Smooth muscle cell (in vitro differentiated cells): ENCODE data around the gene STPG3. TPM values are rescaled to one million over a fixed set of nuclear protein-coding genes. Genes with fewer than 3 reads are reported as not detected.

ENCODE experiments used
- DNase-seq: peaks from one replicate; lab custom pipeline; 2025; ENCODE audit not compliant: unreplicated experiment; lab: John Stamatoyannopoulos, UW
- H2AFZ ChIP-seq: fragments of 200-600 bp; sonication (generic); 2 replicates; pipeline ENCODE4 v1.6.0; 2016; ENCODE audit warnings: antibody characterized with exemption, low read depth, mild to moderate bottlenecking
- H3F3A ChIP-seq: fragments of 200-600 bp; sonication (generic); 2 replicates; pipeline ENCODE4 v1.6.0; 2017; ENCODE audit warnings: antibody characterized with exemption, low read depth
- H3K27ac ChIP-seq: fragments of 200-600 bp; sonication (generic); 2 replicates; pipeline ENCODE4 v1.5.1; 2016; ENCODE audit warnings: low read depth, mild to moderate bottlenecking
- H3K27me3 ChIP-seq: fragments of 200-600 bp; sonication (generic); 2 replicates; pipeline ENCODE4 v1.6.1; 2016; ENCODE audit warnings: low read depth, mild to moderate bottlenecking
- H3K36me3 ChIP-seq: fragments of 200-600 bp; sonication (generic); 2 replicates; pipeline ENCODE4 v1.5.1; 2016; ENCODE audit warnings: low read depth
- H3K4me1 ChIP-seq: fragments of 200-600 bp; sonication (generic); 2 replicates; pipeline ENCODE4 v1.5.1; 2016; ENCODE audit warnings: low read depth
- H3K4me2 ChIP-seq: fragments of 200-600 bp; sonication (generic); 2 replicates; pipeline ENCODE4 v1.6.0; 2016; ENCODE audit warnings: mild to moderate bottlenecking
- H3K4me3 ChIP-seq: fragments of 200-600 bp; sonication (generic); 2 replicates; pipeline ENCODE4 v1.5.1; 2016; ENCODE audit warnings: mild to moderate bottlenecking
- H3K79me2 ChIP-seq: fragments of 200-600 bp; sonication (generic); 2 replicates; pipeline ENCODE4 v1.6.0; 2016; ENCODE audit warnings: low read depth, mild to moderate bottlenecking
- H3K9ac ChIP-seq: fragments of 200-600 bp; sonication (generic); 2 replicates; pipeline ENCODE4 v1.6.0; 2016; ENCODE audit warnings: low read depth
- H3K9me3 ChIP-seq: fragments of 200-600 bp; sonication (generic); replicated peaks from 2 replicates; pipeline ENCODE4 v1.5.1; 2016; ENCODE audit warnings: low read depth
- H4K20me1 ChIP-seq: fragments of 200-600 bp; sonication (generic); 2 replicates; pipeline ENCODE4 v1.6.0; 2016; ENCODE audit warnings: low read depth
- CTCF ChIP-seq: fragments of 200-600 bp; sonication (generic); IDR thresholded peaks from 2 replicates; pipeline ENCODE4 v1.5.1; 2017; ENCODE audit warnings: borderline replicate concordance, mild to moderate bottlenecking, antibody characterized with exemption; ENCODE audit not compliant: insufficient read depth, poor library complexity, severe bottlenecking
- WGBS: methylation state at CpG from one replicate; pipeline ENCODE4 v1.1.7; 2016; ENCODE audit warnings: low lambda C conversion rate; 5-methylcytosine and 5-hydroxymethylcytosine counted together
- polyA plus RNA-seq: library from polyadenylated mRNA; unstranded; fragments of >200 nt; fragmentation: Nextera tagmentation; extraction: Ambion mirVana; gene quantifications from 2 replicates; pipeline ENCODE4 v1.2.1, GENCODE V29; 2016
- total RNA-seq: library from RNA; depleted of rRNA; stranded (reverse); fragments of >200 nt; gene quantifications from 2 replicates; pipeline ENCODE4 v1.2.3, GENCODE V29; 2014

Gene STPG3
- total and polyA plus RNA-seq, 2 experiments from 2014 or later = not detected

DNA sequence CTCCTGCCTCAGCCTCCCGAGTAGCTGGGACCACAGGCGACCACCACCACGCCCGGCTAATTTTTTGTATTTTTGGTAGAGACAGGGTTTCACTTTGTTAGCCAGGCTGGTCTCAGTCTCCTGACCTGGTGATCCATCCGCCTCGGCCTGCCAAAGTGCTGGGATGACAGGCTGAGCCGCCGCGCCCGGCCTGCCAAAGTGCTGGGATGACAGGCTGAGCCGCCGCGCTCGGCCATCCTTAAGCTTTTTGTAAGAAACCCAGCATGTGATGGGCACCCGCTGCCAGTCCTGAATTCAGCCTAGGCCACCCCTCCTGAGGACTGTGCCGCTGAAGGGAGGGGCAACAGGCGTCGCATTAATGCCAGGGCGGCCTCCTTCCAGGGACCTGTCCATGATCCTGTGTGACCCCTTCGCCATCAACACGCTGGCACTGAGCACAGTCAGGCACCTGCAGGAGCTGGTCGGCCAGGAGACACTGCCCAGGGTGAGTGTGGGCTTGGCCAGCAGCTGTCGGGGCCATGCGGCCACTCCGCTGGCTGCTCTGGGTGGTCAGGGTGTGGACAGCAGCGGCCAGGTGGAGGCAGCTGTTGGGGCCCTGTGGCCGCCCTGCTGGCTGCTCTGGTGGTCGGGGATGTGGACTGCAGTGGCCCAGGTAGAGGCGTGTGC, 14.5 kb downstream of the STPG3 start:
- WGBS = 93% methylated on average over 29 of the region's 29 CpGs

GRCh38 chr9:137266162-137266527, 15.1 kb downstream of the STPG3 start:
- Histone ChIP-seq H3K79me2 (no peaks in the 10 kb centered on the region), H2AFZ (no peak overlapping the region), H3K9me3 (no peaks in the 10 kb centered on the region), H3K4me3 (no peak overlapping the region), H3K4me1 (no peaks in the 10 kb centered on the region), H4K20me1 (peaks cover 6% of the 10 kb centered on the region), H3K4me2 (no peak overlapping the region), H3K27me3 (no peaks in the 10 kb centered on the region), H3K27ac (no peak overlapping the region), H3K36me3 (no peaks in the 10 kb centered on the region), H3F3A (no peaks in the 10 kb centered on the region), H3K9ac (no peak overlapping the region)
- 98% methylated on average over 15 of the region's 15 CpGs for WGBS
- no peak for TF ChIP-seq CTCF
- no peak for DNase-seq

More for the DNA sequence above, 14.5 kb downstream of the STPG3 start:
- H3K27me3 ChIP-seq = no peaks in the 10 kb centered on the region
- H3K79me2 ChIP-seq = no peaks in the 10 kb centered on the region
- no peak overlapping the region for H3K4me3 ChIP-seq
- H3F3A ChIP-seq = no peaks in the 10 kb centered on the region
- H3K9ac ChIP-seq = no peak overlapping the region
- no peak overlapping the region for H3K27ac ChIP-seq
- no peaks in the 10 kb centered on the region for H3K4me1 ChIP-seq
- H3K36me3 ChIP-seq = no peaks in the 10 kb centered on the region
- H3K4me2 ChIP-seq = no peak overlapping the region
- no peak overlapping the region for H2AFZ ChIP-seq
- no peak for TF ChIP-seq CTCF
- DNase-seq = no peak
- no peaks in the 10 kb centered on the region for H3K9me3 ChIP-seq
- H4K20me1 ChIP-seq = peaks cover under 1% of the 10 kb centered on the region

DNA sequence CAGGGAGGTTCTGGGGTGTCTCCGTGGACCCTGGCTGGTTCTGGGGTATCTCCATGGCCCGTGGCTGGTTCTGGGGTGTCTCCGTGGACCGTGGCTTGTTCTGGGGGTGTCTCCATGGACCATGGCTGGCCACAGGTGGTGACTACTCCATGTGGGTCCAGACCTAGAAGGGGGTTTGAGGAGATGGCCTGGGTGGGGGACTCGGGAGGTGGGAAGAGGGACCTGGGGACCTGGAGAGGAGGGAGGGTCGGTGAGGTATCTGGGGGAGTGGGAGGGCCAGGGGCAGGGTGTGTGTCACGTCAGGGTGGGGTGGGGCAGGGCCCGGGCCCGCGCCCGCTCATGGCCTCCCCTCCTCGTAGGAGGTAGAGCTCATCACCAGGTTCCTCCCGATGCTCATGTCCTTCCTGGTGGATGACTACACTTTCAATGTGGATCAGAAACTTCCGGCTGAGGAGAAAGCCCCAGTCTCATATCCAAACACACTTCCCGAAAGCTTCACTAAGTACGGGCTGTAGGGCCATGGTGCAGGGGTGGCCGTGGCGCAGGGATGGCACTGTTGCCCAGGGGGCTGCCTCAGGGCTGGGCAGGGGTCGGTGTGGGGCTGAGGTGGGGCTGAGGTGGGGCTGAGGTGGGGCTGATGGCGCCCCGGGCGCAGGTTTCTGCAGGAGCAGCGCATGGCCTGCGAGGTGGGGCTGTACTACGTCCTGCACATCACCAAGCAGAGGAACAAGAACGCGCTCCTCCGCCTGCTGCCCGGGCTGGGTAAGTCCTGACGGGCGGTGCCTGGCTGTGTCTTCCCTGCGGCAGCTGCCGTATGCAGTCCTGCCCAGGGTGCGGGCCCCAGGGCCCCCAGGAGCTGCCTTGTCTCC, 15.7 kb downstream of the STPG3 start:
- WGBS = 96% methylated on average over 25 of the region's 34 CpGs
- DNase-seq = no peak
- Histone ChIP-seq H3K4me2 (no peak overlapping the region), H3F3A (no peaks in the 10 kb centered on the region), H3K27ac (no peak overlapping the region), H4K20me1 (peaks cover 10% of the 10 kb centered on the region), H3K4me3 (no peak overlapping the region), H3K36me3 (no peaks in the 10 kb centered on the region), H3K9me3 (no peaks in the 10 kb centered on the region), H2AFZ (no peak overlapping the region), H3K27me3 (no peaks in the 10 kb centered on the region), H3K79me2 (no peaks in the 10 kb centered on the region), H3K4me1 (no peaks in the 10 kb centered on the region), H3K9ac (no peak overlapping the region)
- no peak for TF ChIP-seq CTCF
